Osteoblast (primary cell): ENCODE data around the gene TMSB4X. TPM values are rescaled to one million over a fixed set of nuclear protein-coding genes. Genes with fewer than 3 reads are reported as not detected.

ENCODE experiments used
- DNase-seq: peaks from one replicate; pipeline ENCODE4 v3.0.0; 2011; ENCODE audit warnings: low spot score, mixed read lengths; ENCODE audit not compliant: insufficient read length; ENCODE audit errors: missing footprints
- H2AFZ ChIP-seq: 2 replicates; pipeline ENCODE4 v1.6.0; 2011; ENCODE audit warnings: mild to moderate bottlenecking, low read length
- H3K27ac ChIP-seq: 2 replicates; pipeline ENCODE4 v1.5.1; 2011; ENCODE audit warnings: mild to moderate bottlenecking, low read depth, low read length, moderate library complexity
- H3K27me3 ChIP-seq: 2 replicates; pipeline ENCODE4 v1.6.0; 2012; ENCODE audit warnings: mild to moderate bottlenecking, control low read depth, inconsistent platforms, low read length, moderate library complexity; ENCODE audit not compliant: insufficient read depth
- H3K36me3 ChIP-seq: 2 replicates; pipeline ENCODE4 v1.5.1; 2011; ENCODE audit warnings: mild to moderate bottlenecking, low read length, control low read depth, moderate library complexity; ENCODE audit not compliant: insufficient read depth
- H3K4me1 ChIP-seq: 2 replicates; pipeline ENCODE4 v1.5.1; 2011; ENCODE audit warnings: mild to moderate bottlenecking, low read length, control low read depth, moderate library complexity; ENCODE audit not compliant: insufficient read depth
- H3K4me2 ChIP-seq: 2 replicates; pipeline ENCODE4 v1.6.0; 2011; ENCODE audit warnings: mild to moderate bottlenecking, low read length; ENCODE audit not compliant: insufficient read depth
- H3K4me3 ChIP-seq: fragments of 200-600 bp; sonication (generic); 3 replicates; pipeline ENCODE4 v1.5.1; 2012; ENCODE audit warnings: mild to moderate bottlenecking, low read length, inconsistent platforms; ENCODE audit not compliant: insufficient read depth
- H3K79me2 ChIP-seq: 2 replicates; pipeline ENCODE4 v1.6.0; 2012; ENCODE audit warnings: mild to moderate bottlenecking, low read length, control low read depth, inconsistent platforms; ENCODE audit not compliant: insufficient read depth
- H3K9me3 ChIP-seq: 2 replicates; pipeline ENCODE4 v1.5.1; 2011; ENCODE audit warnings: low read depth, low read length, control low read depth
- H4K20me1 ChIP-seq: 2 replicates; pipeline ENCODE4 v1.6.0; 2012; ENCODE audit warnings: mild to moderate bottlenecking, low read length, control low read depth; ENCODE audit not compliant: insufficient read depth
- total RNA-seq: library from RNA; depleted of rRNA; stranded (reverse); fragments of >200 nt; gene quantifications from 2 replicates; pipeline ENCODE4 v1.2.3, GENCODE V29; 2012
- TF ChIP-seq, protein P1 (sequence below): IDR thresholded peaks from 2 replicates; pipeline ENCODE4 v1.5.1; 2011; ENCODE audit warnings: mild to moderate bottlenecking, low read depth, low read length, moderate library complexity; ENCODE audit errors: extremely low read depth

The TMSB4X gene
- total RNA-seq, 1 donor: 5,120 TPM

GRCh38 chrX:13007519-13008188 is 32.7 kb downstream of the TMSB4X start:
- peak; percentile 76 for DNase-seq
- TF ChIP-seq, protein P1, sequence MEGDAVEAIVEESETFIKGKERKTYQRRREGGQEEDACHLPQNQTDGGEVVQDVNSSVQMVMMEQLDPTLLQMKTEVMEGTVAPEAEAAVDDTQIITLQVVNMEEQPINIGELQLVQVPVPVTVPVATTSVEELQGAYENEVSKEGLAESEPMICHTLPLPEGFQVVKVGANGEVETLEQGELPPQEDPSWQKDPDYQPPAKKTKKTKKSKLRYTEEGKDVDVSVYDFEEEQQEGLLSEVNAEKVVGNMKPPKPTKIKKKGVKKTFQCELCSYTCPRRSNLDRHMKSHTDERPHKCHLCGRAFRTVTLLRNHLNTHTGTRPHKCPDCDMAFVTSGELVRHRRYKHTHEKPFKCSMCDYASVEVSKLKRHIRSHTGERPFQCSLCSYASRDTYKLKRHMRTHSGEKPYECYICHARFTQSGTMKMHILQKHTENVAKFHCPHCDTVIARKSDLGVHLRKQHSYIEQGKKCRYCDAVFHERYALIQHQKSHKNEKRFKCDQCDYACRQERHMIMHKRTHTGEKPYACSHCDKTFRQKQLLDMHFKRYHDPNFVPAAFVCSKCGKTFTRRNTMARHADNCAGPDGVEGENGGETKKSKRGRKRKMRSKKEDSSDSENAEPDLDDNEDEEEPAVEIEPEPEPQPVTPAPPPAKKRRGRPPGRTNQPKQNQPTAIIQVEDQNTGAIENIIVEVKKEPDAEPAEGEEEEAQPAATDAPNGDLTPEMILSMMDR: no peak
- peak overlapping the region; percentile 46 for H3K4me2 ChIP-seq
- peak overlapping the region; percentile 70 for H3K27ac ChIP-seq
- H3K27me3 ChIP-seq: no peaks in the 10 kb centered on the region
- H3K4me3 ChIP-seq: no peak overlapping the region
- no peaks in the 10 kb centered on the region for H3K36me3 ChIP-seq
- no peaks in the 10 kb centered on the region for H4K20me1 ChIP-seq
- H3K79me2 ChIP-seq: no peaks in the 10 kb centered on the region
- H3K9me3 ChIP-seq: no peaks in the 10 kb centered on the region
- H2AFZ ChIP-seq: no peak overlapping the region
- peaks cover 34% of the 10 kb centered on the region for H3K4me1 ChIP-seq

- Histone ChIP-seq H3K4me1 (peaks cover 34% of the 10 kb centered on the region), H4K20me1 (no peaks in the 10 kb centered on the region), H3K9me3 (no peaks in the 10 kb centered on the region), H3K4me2 (peak overlapping the region; percentile 46), H3K36me3 (no peaks in the 10 kb centered on the region), H2AFZ (no peak overlapping the region), H3K4me3 (no peak overlapping the region), H3K27ac (peak overlapping the region; percentile 70), H3K27me3 (no peaks in the 10 kb centered on the region), H3K79me2 (no peaks in the 10 kb centered on the region)
- TF ChIP-seq, protein P1: no peak
- no peak for DNase-seq
Observed at GRCh38 chrX:13008189-13008533, 33.3 kb downstream of the TMSB4X start.

GRCh38 chrX:13008851-13009250 is 33.9 kb downstream of the TMSB4X start:
- no peak overlapping the region for H3K4me3 ChIP-seq
- H3K79me2 ChIP-seq: no peaks in the 10 kb centered on the region
- H2AFZ ChIP-seq: no peak overlapping the region
- H3K27ac ChIP-seq: no peak overlapping the region
- no peak for DNase-seq
- no peaks in the 10 kb centered on the region for H3K36me3 ChIP-seq
- H3K9me3 ChIP-seq: no peaks in the 10 kb centered on the region
- TF ChIP-seq, protein P1: no peak
- H3K27me3 ChIP-seq: no peaks in the 10 kb centered on the region
- no peaks in the 10 kb centered on the region for H4K20me1 ChIP-seq
- H3K4me2 ChIP-seq: no peak overlapping the region
- peaks cover 34% of the 10 kb centered on the region for H3K4me1 ChIP-seq

DNA sequence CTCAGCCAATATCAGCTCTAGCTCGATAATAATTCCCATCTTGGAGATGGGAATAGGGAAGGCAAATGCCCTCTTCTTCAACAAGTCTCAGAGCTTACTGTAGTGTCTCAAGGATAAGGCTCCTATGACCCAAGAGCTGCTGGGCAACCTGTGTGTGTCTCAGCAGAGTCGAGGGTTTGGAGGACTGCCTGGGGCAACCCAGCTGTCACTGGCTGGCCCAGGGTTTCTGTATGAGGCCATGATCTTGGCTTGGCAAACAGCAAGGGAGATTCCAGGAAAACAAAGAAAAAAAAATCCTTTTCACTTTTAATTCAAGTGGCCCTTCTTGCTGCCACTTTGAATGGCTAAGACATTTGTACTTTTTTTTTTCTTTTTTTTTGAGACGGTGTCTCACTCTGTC is 34.4 kb downstream of the TMSB4X start:
- peaks cover 34% of the 10 kb centered on the region for H3K4me1 ChIP-seq
- no peak overlapping the region for H3K4me3 ChIP-seq
- no peak overlapping the region for H3K4me2 ChIP-seq
- no peaks in the 10 kb centered on the region for H3K9me3 ChIP-seq
- H4K20me1 ChIP-seq: no peaks in the 10 kb centered on the region
- H3K27ac ChIP-seq: no peak overlapping the region
- H3K27me3 ChIP-seq: no peaks in the 10 kb centered on the region
- H3K79me2 ChIP-seq: no peaks in the 10 kb centered on the region
- no peak for DNase-seq
- no peaks in the 10 kb centered on the region for H3K36me3 ChIP-seq
- TF ChIP-seq, protein P1: no peak
- no peak overlapping the region for H2AFZ ChIP-seq
